ENCODE results near the gene INMT.
"Not testable (repeated sequence)": the region's sequence is repeated elsewhere in the genome, so short reads cannot be mapped to it uniquely, and the experiment has no call there.

The INMT gene

GRCh38 chr7:30751696-30752273, at the start of gene INMT:
TSS of gene INMT (plus strand) at chr7:30752135. CDS start at chr7:30752151, 16 bp downstream.
- no peak for DNase-seq

- DNase-seq = peak; percentile 45
Observed at GRCh38 chr7:30702200-30702599, 49.7 kb upstream of the INMT start.

- DNase-seq = no peak
Observed at GRCh38 chr7:30703756-30704155, 48.2 kb upstream of the INMT start.

GRCh38 chr7:30705008-30705407, 46.9 kb upstream of the INMT start:
- no peak for DNase-seq

GRCh38 chr7:30705596-30705995, 46.3 kb upstream of the INMT start:
- no peak for DNase-seq

- DNase-seq = no peak
Observed at GRCh38 chr7:30706316-30706715, 45.6 kb upstream of the INMT start.

GRCh38 chr7:30706908-30707307, 45.0 kb upstream of the INMT start:
- no peak for DNase-seq

- DNase-seq = no peak
Observed at GRCh38 chr7:30707391-30708357, 44.3 kb upstream of the INMT start.

GRCh38 chr7:30708412-30708811, 43.5 kb upstream of the INMT start:
- DNase-seq = no peak

- no peak for DNase-seq
Observed at GRCh38 chr7:30708983-30709382, 43.0 kb upstream of the INMT start.

- DNase-seq = no peak
Observed at GRCh38 chr7:30709549-30709948, 42.4 kb upstream of the INMT start.

GRCh38 chr7:30710669-30711068, 41.3 kb upstream of the INMT start:
- no peak for DNase-seq

- no peak for DNase-seq
Observed at GRCh38 chr7:30713392-30713791, 38.5 kb upstream of the INMT start.

GRCh38 chr7:30714129-30714528, 37.8 kb upstream of the INMT start:
- DNase-seq = no peak

GRCh38 chr7:30717181-30717580, 34.8 kb upstream of the INMT start:
- peak; percentile 71 for DNase-seq

GRCh38 chr7:30719434-30719833, 32.5 kb upstream of the INMT start:
- DNase-seq = not testable (repeated sequence)

GRCh38 chr7:30721211-30721610, 30.7 kb upstream of the INMT start:
- DNase-seq = no peak

GRCh38 chr7:30722187-30722586, 29.7 kb upstream of the INMT start:
- DNase-seq = no peak

- DNase-seq = no peak
Observed at GRCh38 chr7:30722671-30723070, 29.3 kb upstream of the INMT start.

GRCh38 chr7:30723776-30724175, 28.2 kb upstream of the INMT start:
- DNase-seq = no peak

- peak; percentile 39 for DNase-seq
Observed at GRCh38 chr7:30726296-30727006, 25.5 kb upstream of the INMT start.

- DNase-seq = peak; percentile 49
Observed at GRCh38 chr7:30727061-30727945, 24.6 kb upstream of the INMT start.
